A549 (cell line): ENCODE measurements around the gene PDE4D. TPM values are rescaled to one million over a fixed set of nuclear protein-coding genes. Genes with fewer than 3 reads are reported as not detected.

Source experiments
- ATAC-seq, 2 experiments: fragments of 200-7000 bp in 1 of 2; fragments of >200 bp in 1 of 2; cut with Nextera tagmentation in 1 of 2; cut with Tn5 transposase in 1 of 2; 3 replicates each; pipeline versions ENCODE4 v1.8.0 to v1.9.1; 2018 to 2020; ENCODE audit warnings: mild to moderate bottlenecking in 1 of 2, moderate library complexity in 1 of 2
- CTCF ChIA-PET: fragments of 300-600 bp; sonication (Branson Sonifier 250); formaldehyde crosslinking; extraction: SDS; loops from one replicate; lab custom pipeline; 2021; ENCODE audit warnings: antibody characterized with exemption, inconsistent platforms; lab: Yijun Ruan, JAX
- POLR2A ChIA-PET: fragments of 350-600 bp; formaldehyde crosslinking; extraction: SDS; loops from one replicate; lab custom pipeline; 2021; ENCODE audit warnings: antibody characterized with exemption, inconsistent platforms; lab: Yijun Ruan, JAX
- DNase-seq, 2 experiments: peaks; one replicate each; pipeline versions ENCODE4 v3.0.0 to v3.0.0-alpha.2; 2011 to 2016; ENCODE audit warnings: low read depth in 1 of 2, low spot score in 1 of 2
- FAIRE-seq: peaks from 2 replicates; lab custom pipeline; 2011; peaks lifted over from hg19 to GRCh38; lab: Jason Lieb, UNC
- H3K27ac ChIP-seq, 2 experiments: fragments of >200 bp; sonication (Bioruptor Twin); formaldehyde crosslinking; 3 replicates each; pipeline ENCODE4 v1.5.1; 2016 to 2017
- H3K4me1 ChIP-seq: fragments of >200 bp; sonication (Bioruptor Twin); formaldehyde crosslinking; 3 replicates; pipeline ENCODE4 v1.6.1; 2016
- H3K4me2 ChIP-seq: fragments of >200 bp; sonication (Bioruptor Twin); formaldehyde crosslinking; 3 replicates; pipeline ENCODE4 v1.6.1; 2016
- H3K4me3 ChIP-seq: fragments of >200 bp; sonication (Bioruptor Twin); formaldehyde crosslinking; 3 replicates; pipeline ENCODE4 v1.5.1; 2016
- H3K9me3 ChIP-seq: fragments of >200 bp; sonication (Bioruptor Twin); formaldehyde crosslinking; 3 replicates; pipeline ENCODE4 v1.6.1; 2016
- BCL3 ChIP-seq: fragments of >200 bp; sonication (Bioruptor Twin); formaldehyde crosslinking; IDR thresholded peaks from 3 replicates; pipeline ENCODE4 v1.6.1; 2016
- BHLHE40 ChIP-seq: IDR thresholded peaks from 2 replicates; pipeline ENCODE4 v1.6.1; 2012; ENCODE audit warnings: low read depth, low read length, inconsistent platforms
- CBX2 ChIP-seq: fragments of 200-600 bp; sonication (generic); IDR thresholded peaks from 2 replicates; pipeline ENCODE4 v1.6.1; 2016; ENCODE audit warnings: low read depth, mild to moderate bottlenecking, borderline replicate concordance
- CHD4 ChIP-seq: fragments of 200-600 bp; sonication (generic); IDR thresholded peaks from 2 replicates; pipeline ENCODE4 v1.6.1; 2016; ENCODE audit warnings: antibody characterized with exemption, mild to moderate bottlenecking, borderline replicate concordance
- EHF ChIP-seq: fragments of 250-450 bp; sonication (Bioruptor Pico); IDR thresholded peaks from 2 replicates; pipeline ENCODE4 v1.5.0; 2020; ENCODE audit warnings: mild to moderate bottlenecking
- EHMT2 ChIP-seq: fragments of 200-600 bp; sonication (generic); IDR thresholded peaks from 2 replicates; pipeline ENCODE4 v1.6.1; 2016; ENCODE audit warnings: antibody characterized with exemption, low read depth, mild to moderate bottlenecking, moderate library complexity
- ESRRA ChIP-seq: fragments of 150-350 bp; IDR thresholded peaks from 2 replicates; pipeline ENCODE4 v1.6.1; 2014; ENCODE audit warnings: mild to moderate bottlenecking, low read length, borderline replicate concordance
- GATA3 ChIP-seq: IDR thresholded peaks from 2 replicates; pipeline ENCODE4 v1.6.1; 2012; ENCODE audit warnings: borderline replicate concordance
- HMGXB4 ChIP-seq: fragments of 250-450 bp; sonication (Bioruptor Pico); IDR thresholded peaks from 2 replicates; pipeline ENCODE4 v1.5.0; 2021; ENCODE audit warnings: mild to moderate bottlenecking, moderate library complexity, borderline replicate concordance
- HOXA7 ChIP-seq: fragments of 250-450 bp; sonication (Bioruptor Pico); IDR thresholded peaks from 2 replicates; pipeline ENCODE4 v1.5.0; 2020; ENCODE audit warnings: mild to moderate bottlenecking, moderate library complexity
- HOXB13 ChIP-seq: fragments of 250-450 bp; sonication (Bioruptor Pico); IDR thresholded peaks from 2 replicates; pipeline ENCODE4 v1.5.0; 2020; ENCODE audit warnings: low read depth, mild to moderate bottlenecking, moderate library complexity
- JUN ChIP-seq, 2 experiments: fragments of >200 bp; sonication (Bioruptor Twin); formaldehyde crosslinking; IDR thresholded peaks; 2 replicates in 1 of 2; 3 replicates in 1 of 2; pipeline ENCODE4 v1.6.1; 2016 to 2017
- MAX ChIP-seq: IDR thresholded peaks from 2 replicates; pipeline ENCODE4 v1.6.1; 2012
- PBX3 ChIP-seq: IDR thresholded peaks from 2 replicates; pipeline ENCODE4 v1.6.1; 2012
- RAD21 ChIP-seq, 2 experiments: fragments of >200 bp in 1 of 2; sonication (Bioruptor Twin) in 1 of 2; formaldehyde crosslinking in 1 of 2; IDR thresholded peaks in 1 of 2; conservative IDR thresholded peaks in 1 of 2; 2 replicates in 1 of 2; 3 replicates in 1 of 2; pipeline ENCODE4 v1.6.1; 2012 to 2018; ENCODE audit warnings: inconsistent platforms in 1 of 2
- RARB ChIP-seq: fragments of 250-450 bp; sonication (Bioruptor Pico); IDR thresholded peaks from 2 replicates; pipeline ENCODE4 v1.8.0; 2021; ENCODE audit warnings: mild to moderate bottlenecking, moderate library complexity
- RCOR1 ChIP-seq: fragments of 150-350 bp; IDR thresholded peaks from 2 replicates; pipeline ENCODE4 v1.6.1; 2014; ENCODE audit warnings: antibody characterized with exemption, low read length, low read depth
- REST ChIP-seq: fragments of 200-600 bp; sonication (generic); IDR thresholded peaks from 2 replicates; pipeline ENCODE4 v1.6.1; 2016; ENCODE audit warnings: antibody characterized with exemption, mild to moderate bottlenecking, moderate library complexity
- RFX5 ChIP-seq: fragments of 450-650 bp; IDR thresholded peaks from 2 replicates; pipeline ENCODE4 v1.7.1; 2014; ENCODE audit warnings: antibody characterized with exemption, mild to moderate bottlenecking, moderate library complexity
- RNF2 ChIP-seq: fragments of 200-600 bp; sonication (generic); IDR thresholded peaks from 2 replicates; pipeline ENCODE4 v1.6.1; 2016; ENCODE audit warnings: low read depth, mild to moderate bottlenecking, antibody characterized with exemption, moderate library complexity, borderline replicate concordance
- TP53 ChIP-seq: fragments of 250-450 bp; sonication (Bioruptor Pico); IDR thresholded peaks from 2 replicates; pipeline ENCODE4 v1.5.0; 2021; ENCODE audit warnings: mild to moderate bottlenecking, moderate library complexity
- ZC3H11A ChIP-seq: fragments of 450-650 bp; IDR thresholded peaks from 2 replicates; pipeline ENCODE4 v1.6.1; 2014; ENCODE audit warnings: antibody characterized with exemption, mild to moderate bottlenecking
- WGBS: methylation state at CpG from one replicate; pipeline ENCODE4 v1.1.6; 2017; ENCODE audit errors: missing lambda C conversion rate; 5-methylcytosine and 5-hydroxymethylcytosine counted together
- polyA plus RNA-seq, 4 experiments: library from polyadenylated mRNA; depleted of rRNA in 3 of 4; stranded (reverse); fragments of >200 nt; fragmentation: RNase III in 1 of 4; extraction: RNeasy Plus Mini Kit Qiagen cat#74134 plus additional on column Dnase treatment in 1 of 4; gene quantifications; 2 replicates in 3 of 4; 3 replicates in 1 of 4; pipeline ENCODE4 v1.2.3, GENCODE V29; 2011 to 2017

Gene PDE4D
- polyA plus RNA-seq, 2 of the 4 experiments (the other 2 are of a cell fraction): 74.0 to 213 TPM

- FAIRE-seq (peak; percentile 28), DNase-seq (no peak), ATAC-seq (no peak)
- Histone ChIP-seq H3K9me3 (no peaks in the 10 kb centered on the region), H3K27ac (no peak overlapping the region), H3K4me1 (no peaks in the 10 kb centered on the region), H3K4me2 (no peak overlapping the region), H3K4me3 (no peak overlapping the region)
- POLR2A ChIA-PET: no interaction called here
- TF ChIP-seq HOXB13 (CRISPR knock-in tag) (no peak), HMGXB4 (CRISPR knock-in tag) (no peak), HOXA7 (CRISPR knock-in tag) (no peak), MAX (no peak), JUN (IDR thresholded peaks at IDR 0.05) (no peak), CBX2 (no peak), GATA3 (no peak), RCOR1 (no peak), RNF2 (no peak), EHMT2 (no peak), RARB (CRISPR knock-in tag) (no peak), REST (no peak), BCL3 (no peak), EHF (CRISPR knock-in tag) (no peak), RAD21 (conservative IDR thresholded peaks at IDR 0.05 in 1 of 2, IDR thresholded peaks at IDR 0.05 in 1 of 2) (no peak)
- WGBS: 58% methylated on average over 4 of the region's 4 CpGs
- CTCF ChIA-PET: interaction anchor here (0.7 to 1.4 kb wide), 3 partner anchors 18 to 33 kb away, joined by 4 to 6 read pairs (median 6); no protein-coding TSS in a partner anchor
Measured at GRCh38 chr5:59831326-59832010, 62.1 kb downstream of the PDE4D start.

GRCh38 chr5:59830536-59831200 is 62.9 kb downstream of the PDE4D start:
- no peak overlapping the region for H3K27ac ChIP-seq
- WGBS: 23% methylated on average over 2 of the region's 2 CpGs
- peak; percentile 28 for FAIRE-seq

More at GRCh38 chr5:59830536-59831200, 62.9 kb downstream of the PDE4D start:
- ATAC-seq: no peak
- POLR2A ChIA-PET: no interaction called here
- Histone ChIP-seq H3K4me2 (no peak overlapping the region), H3K4me1 (no peaks in the 10 kb centered on the region), H3K9me3 (no peaks in the 10 kb centered on the region)
- DNase-seq: no peak
- TF ChIP-seq TP53: no peak
- no peak for TF ChIP-seq REST
- TF ChIP-seq BHLHE40: no peak
- TF ChIP-seq ZC3H11A: no peak
- TF ChIP-seq CHD4: no peak
- TF ChIP-seq ESRRA: no peak
- no peak for TF ChIP-seq RFX5
- TF ChIP-seq PBX3: no peak
- TF ChIP-seq, all 56 proteins: peak for 0
- CTCF ChIA-PET: interaction anchor here (1.1 to 1.4 kb wide), 2 partner anchors 17 to 20 kb away, joined by 4 to 6 read pairs; no protein-coding TSS in a partner anchor
- H3K4me3 ChIP-seq: no peak overlapping the region
